ENCODE results near the gene WNT8B.

WNT8B gene

DNA sequence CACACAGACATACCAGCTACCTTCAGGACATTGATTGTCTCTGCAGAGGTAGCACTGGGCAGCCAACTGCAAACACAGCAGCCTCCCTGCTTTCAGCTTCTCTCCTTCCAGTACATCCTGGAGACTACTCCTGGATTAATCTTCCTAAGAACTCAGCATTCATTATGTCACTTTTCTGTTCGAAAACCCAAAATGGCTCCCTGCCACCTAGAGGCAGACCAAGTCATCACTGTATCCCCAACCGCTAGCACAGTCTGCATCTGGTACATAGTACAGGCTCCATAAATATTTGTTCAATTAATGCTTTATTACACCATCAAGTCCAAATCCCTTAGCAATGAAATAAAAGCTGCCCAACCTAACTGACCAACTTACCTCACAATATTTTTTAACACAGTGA lies 61.8 kb downstream of the WNT8B start:
- Histone ChIP-seq H3K36me3 (replicated peaks) (peaks cover 18% of the 10 kb centered on the region), H3K27me3 (replicated peaks) (no peaks in the 10 kb centered on the region), H3K4me3 (ENCODE audit: low read depth, low read length) (no peak overlapping the region), H3K27ac (no peak overlapping the region)
- no peak for DNase-seq
- TF ChIP-seq, protein P1, sequence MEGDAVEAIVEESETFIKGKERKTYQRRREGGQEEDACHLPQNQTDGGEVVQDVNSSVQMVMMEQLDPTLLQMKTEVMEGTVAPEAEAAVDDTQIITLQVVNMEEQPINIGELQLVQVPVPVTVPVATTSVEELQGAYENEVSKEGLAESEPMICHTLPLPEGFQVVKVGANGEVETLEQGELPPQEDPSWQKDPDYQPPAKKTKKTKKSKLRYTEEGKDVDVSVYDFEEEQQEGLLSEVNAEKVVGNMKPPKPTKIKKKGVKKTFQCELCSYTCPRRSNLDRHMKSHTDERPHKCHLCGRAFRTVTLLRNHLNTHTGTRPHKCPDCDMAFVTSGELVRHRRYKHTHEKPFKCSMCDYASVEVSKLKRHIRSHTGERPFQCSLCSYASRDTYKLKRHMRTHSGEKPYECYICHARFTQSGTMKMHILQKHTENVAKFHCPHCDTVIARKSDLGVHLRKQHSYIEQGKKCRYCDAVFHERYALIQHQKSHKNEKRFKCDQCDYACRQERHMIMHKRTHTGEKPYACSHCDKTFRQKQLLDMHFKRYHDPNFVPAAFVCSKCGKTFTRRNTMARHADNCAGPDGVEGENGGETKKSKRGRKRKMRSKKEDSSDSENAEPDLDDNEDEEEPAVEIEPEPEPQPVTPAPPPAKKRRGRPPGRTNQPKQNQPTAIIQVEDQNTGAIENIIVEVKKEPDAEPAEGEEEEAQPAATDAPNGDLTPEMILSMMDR (IDR thresholded peaks at IDR 0.05; ENCODE audit: low read depth, low read length, missing control alignments): peak; percentile 37
- in situ Hi-C loops (cut with HindIII; ENCODE audit: low pct_ligation_motif_present, low sequenced_read_pairs): loop anchor here (25.0 kb wide), 2 partner anchors 187 to 363 kb away; partner anchors contain the start of genes PKD2L1 and SCD

DNA sequence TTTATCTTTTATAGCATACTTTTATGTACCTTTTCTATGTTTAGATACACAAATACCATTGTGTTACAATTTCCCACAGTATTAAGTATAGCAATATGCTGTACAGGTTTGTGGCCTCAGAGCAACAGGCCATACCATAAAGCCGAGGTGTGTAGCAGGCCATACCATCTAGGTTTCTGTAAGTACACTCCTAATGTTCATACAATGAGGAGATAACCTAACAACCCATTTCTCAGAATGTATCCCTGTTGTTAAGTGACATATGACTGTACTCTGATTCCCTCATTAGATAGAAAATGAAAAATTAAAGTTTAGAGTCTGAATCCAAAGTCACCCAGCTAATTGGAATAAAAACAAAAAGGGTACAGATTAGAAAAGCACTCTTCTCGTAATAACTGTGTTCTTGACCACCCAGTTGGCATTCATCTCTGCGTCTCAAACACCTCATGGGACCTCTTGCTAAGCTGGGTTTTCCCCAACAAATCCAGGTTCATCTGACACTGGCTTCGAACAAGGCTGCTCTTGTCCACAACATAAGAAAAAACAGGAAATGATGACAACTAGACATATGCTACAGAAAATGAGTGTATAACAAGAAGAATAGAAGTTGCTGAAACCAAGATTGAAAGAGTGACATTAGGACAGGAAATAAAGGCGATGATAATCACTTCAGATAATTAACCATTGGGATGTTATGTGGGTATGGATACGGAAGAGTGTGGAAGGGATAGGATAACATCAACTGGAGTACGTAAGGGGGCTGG lies 65.5 kb downstream of the WNT8B start:
- peak overlapping the region; percentile 97 for H3K4me3 ChIP-seq (ENCODE audit: low read depth, low read length)
- H3K27me3 ChIP-seq (replicated peaks): no peaks in the 10 kb centered on the region
- no peak overlapping the region for H3K27ac ChIP-seq
- DNase-seq: no peak
- TF ChIP-seq, protein P1 (IDR thresholded peaks at IDR 0.05; ENCODE audit: low read depth, low read length, missing control alignments): no peak
- peaks cover 18% of the 10 kb centered on the region for H3K36me3 ChIP-seq (replicated peaks)
- in situ Hi-C loops (cut with HindIII; ENCODE audit: low pct_ligation_motif_present, low sequenced_read_pairs): loop anchor here (25.0 kb wide), 1 partner anchor 359 kb away; no protein-coding TSS in a partner anchor

DNA sequence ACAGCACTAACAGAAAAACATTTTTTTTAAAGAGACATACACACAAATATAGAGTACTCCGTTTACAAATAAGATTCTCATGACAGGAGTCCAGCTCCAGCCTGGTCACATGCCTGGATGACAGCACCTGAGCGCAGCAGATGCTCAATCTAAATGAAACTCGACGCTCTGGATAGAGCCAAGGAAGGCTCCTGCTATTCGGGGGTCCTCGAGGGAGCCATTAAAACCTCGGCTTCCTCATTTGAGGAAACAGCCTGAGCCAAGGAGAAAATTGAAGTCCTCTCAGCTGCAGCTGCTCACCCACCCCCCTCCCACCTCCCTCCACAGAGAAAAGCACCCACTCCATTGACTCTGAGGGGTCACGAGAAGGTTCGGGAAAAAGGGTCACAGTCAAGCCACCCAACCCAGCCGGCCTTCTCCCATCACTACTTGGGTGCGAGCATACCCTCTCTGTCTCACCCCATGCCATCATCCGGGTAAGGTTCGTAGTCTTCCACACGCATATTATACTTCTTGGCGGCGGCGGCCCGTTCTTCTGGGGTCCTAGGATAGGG lies 66.2 kb downstream of the WNT8B start:
- Histone ChIP-seq H3K36me3 (replicated peaks) (peaks cover 18% of the 10 kb centered on the region), H3K27ac (peak overlapping the region; percentile 35), H3K4me3 (ENCODE audit: low read depth, low read length) (peak overlapping the region; percentile 97), H3K27me3 (replicated peaks) (no peaks in the 10 kb centered on the region)
- no peak for DNase-seq
- in situ Hi-C loops (cut with HindIII; ENCODE audit: low pct_ligation_motif_present, low sequenced_read_pairs): loop anchor here (25.0 kb wide), 1 partner anchor 358 kb away; no protein-coding TSS in a partner anchor
- TF ChIP-seq, protein P1 (IDR thresholded peaks at IDR 0.05; ENCODE audit: low read depth, low read length, missing control alignments): no peak

DNA sequence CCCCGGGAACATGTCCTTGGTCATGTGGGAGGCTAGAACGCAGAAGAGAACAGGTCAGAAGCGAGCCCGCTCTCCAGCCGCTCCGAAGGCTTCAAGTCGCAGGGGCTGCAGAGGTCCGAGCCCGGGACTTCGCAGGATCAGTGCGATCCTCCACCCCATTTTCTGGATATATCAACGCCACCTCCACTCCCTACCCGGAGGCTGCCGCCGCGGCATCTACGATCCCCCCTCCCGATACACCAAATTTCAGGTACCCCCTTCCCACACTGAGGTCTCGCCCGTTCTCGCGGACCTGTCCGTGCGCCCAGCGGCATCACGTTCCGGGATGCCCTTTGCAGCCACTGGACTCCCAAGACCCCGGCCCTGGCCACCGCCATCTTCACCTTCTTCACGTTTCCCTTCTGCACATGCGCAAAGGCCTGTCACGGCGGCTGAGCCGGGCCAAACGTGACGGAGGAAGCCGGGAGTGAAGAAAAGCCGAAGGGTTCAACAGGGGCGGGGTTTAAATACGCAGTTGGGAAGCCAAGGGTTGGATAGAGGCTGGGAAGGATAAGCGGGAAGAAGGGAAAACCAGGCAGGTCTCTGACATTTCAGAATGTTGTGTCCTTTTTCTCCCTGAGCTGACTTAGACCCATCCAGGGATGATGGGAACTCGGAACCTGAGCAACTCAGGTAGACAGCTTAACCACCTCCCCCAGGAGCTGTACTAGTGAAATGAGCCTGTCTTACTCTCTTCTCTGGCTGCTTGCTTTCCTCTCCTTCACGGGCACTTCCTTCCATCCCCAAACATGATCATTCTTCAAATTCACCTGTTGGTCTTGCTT lies 66.9 kb downstream of the WNT8B start, which contains the start of gene NDUFB8:
TSS of gene NDUFB8 (minus strand) at position 397 of the 824 bp plus-strand sequence. CDS start at position 377, 20 bp downstream.
- peak within 1 kb of the TSS; percentile 35 for H3K27ac ChIP-seq

DNA sequence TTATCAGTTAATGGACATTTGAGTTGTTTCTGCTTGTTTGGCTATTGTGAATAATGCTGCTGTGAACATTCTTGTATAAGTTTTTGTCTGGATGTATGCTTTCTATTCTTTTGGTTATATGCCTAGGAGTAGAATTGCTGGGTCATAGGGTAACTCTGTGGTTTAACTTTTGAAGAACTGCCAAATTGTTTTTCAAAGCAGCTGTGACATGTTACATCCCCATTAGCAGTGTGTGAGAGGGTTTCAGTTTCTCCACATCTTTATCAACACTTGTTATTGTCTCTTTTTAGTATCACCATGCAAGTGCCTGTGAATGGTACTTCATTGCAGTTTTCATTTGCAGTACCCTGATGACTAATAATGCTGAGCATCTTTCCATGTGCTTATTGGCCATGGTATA lies 69.0 kb downstream of the WNT8B start:
- in situ Hi-C loops (cut with HindIII; ENCODE audit: low pct_ligation_motif_present, low sequenced_read_pairs): loop anchor here (25.0 kb wide), 1 partner anchor 356 kb away; no protein-coding TSS in a partner anchor
- Histone ChIP-seq H3K36me3 (replicated peaks) (peaks cover 6% of the 10 kb centered on the region), H3K27me3 (replicated peaks) (no peaks in the 10 kb centered on the region), H3K4me3 (ENCODE audit: low read depth, low read length) (no peak overlapping the region), H3K27ac (no peak overlapping the region)
- TF ChIP-seq, protein P1 (IDR thresholded peaks at IDR 0.05; ENCODE audit: low read depth, low read length, missing control alignments): no peak
- DNase-seq: no peak

More for the DNA sequence above, 66.9 kb downstream of the WNT8B start, which contains the start of gene NDUFB8:
- in situ Hi-C loops (cut with HindIII; ENCODE audit: low pct_ligation_motif_present, low sequenced_read_pairs): loop anchor here (25.0 kb wide), 1 partner anchor 358 kb away; no protein-coding TSS in a partner anchor
- DNase-seq: peak; percentile 76
- Histone ChIP-seq H3K36me3 (replicated peaks) (peaks cover 14% of the 10 kb centered on the region), H3K27me3 (replicated peaks) (no peaks in the 10 kb centered on the region), H3K4me3 (ENCODE audit: low read depth, low read length) (peak within 1 kb of the TSS; percentile 97)
- TF ChIP-seq, protein P1 (IDR thresholded peaks at IDR 0.05; ENCODE audit: low read depth, low read length, missing control alignments): no peak

All from brain microvascular endothelial cell (primary cell).